Stimulated activated CD4-positive, alpha-beta T cell treated with anti-CD3 and anti-CD28 coated beads, TNF-alpha, amount 100 ng/mL, for 1 hour (primary cell): ENCODE measurements around the gene EXOC4.

Source experiments
- DNase-seq, 3 donors: peaks; one replicate each; pipeline ENCODE4 v3.0.0-alpha.2; 2020; ENCODE audit warnings: low read depth in 3 of 3, low spot score in 1 of 3

EXOC4 gene

GRCh38 chr7:133564484-133564883 is 311.6 kb downstream of the EXOC4 start:
- DNase-seq, result no peak

- no peak for DNase-seq
Observed at GRCh38 chr7:133568544-133568943, 315.7 kb downstream of the EXOC4 start.

GRCh38 chr7:133570321-133570720 is 317.4 kb downstream of the EXOC4 start:
- DNase-seq, result no peak

GRCh38 chr7:133571076-133571475 is 318.2 kb downstream of the EXOC4 start:
- no peak for DNase-seq

GRCh38 chr7:133572087-133572486 is 319.2 kb downstream of the EXOC4 start:
- no peak for DNase-seq

- no peak for DNase-seq
Observed at GRCh38 chr7:133572843-133573242, 320.0 kb downstream of the EXOC4 start.

GRCh38 chr7:133573554-133574265 is 320.8 kb downstream of the EXOC4 start:
- no peak for DNase-seq

GRCh38 chr7:133575726-133576440 is 323.0 kb downstream of the EXOC4 start:
- DNase-seq, result no peak

GRCh38 chr7:133576612-133577168 is 323.8 kb downstream of the EXOC4 start:
- DNase-seq, result no peak

GRCh38 chr7:133582766-133583523 is 330.1 kb downstream of the EXOC4 start:
- no peak for DNase-seq

- DNase-seq, result no peak
Observed at GRCh38 chr7:133583545-133584171, 330.8 kb downstream of the EXOC4 start.

- DNase-seq, result no peak
Observed at GRCh38 chr7:133584956-133585668, 332.2 kb downstream of the EXOC4 start.

- DNase-seq, result no peak
Observed at GRCh38 chr7:133586253-133586652, 333.4 kb downstream of the EXOC4 start.

GRCh38 chr7:133587903-133588302 is 335.0 kb downstream of the EXOC4 start:
- no peak for DNase-seq

- no peak for DNase-seq
Observed at GRCh38 chr7:133590795-133591194, 337.9 kb downstream of the EXOC4 start.

GRCh38 chr7:133591704-133592340 is 338.9 kb downstream of the EXOC4 start:
- no peak for DNase-seq

- no peak for DNase-seq
Observed at GRCh38 chr7:133593561-133593960, 340.7 kb downstream of the EXOC4 start.

GRCh38 chr7:133601617-133602016 is 348.7 kb downstream of the EXOC4 start:
- DNase-seq, result no peak

- DNase-seq, result no peak
Observed at GRCh38 chr7:133602291-133602690, 349.4 kb downstream of the EXOC4 start.

- DNase-seq, result no peak
Observed at GRCh38 chr7:133606991-133607390, 354.1 kb downstream of the EXOC4 start.
